Measurements from ENCODE around the gene ATP8A2. TPM values are rescaled to one million over a fixed set of nuclear protein-coding genes. Genes with fewer than 3 reads are reported as not detected.

ATP8A2 gene
- total and polyA plus RNA-seq, 2 of the 8 experiments (the other 6 are each of a cell fraction or from before 2014, with no cell fraction given), result 2.4 to 8.3 TPM

DNA sequence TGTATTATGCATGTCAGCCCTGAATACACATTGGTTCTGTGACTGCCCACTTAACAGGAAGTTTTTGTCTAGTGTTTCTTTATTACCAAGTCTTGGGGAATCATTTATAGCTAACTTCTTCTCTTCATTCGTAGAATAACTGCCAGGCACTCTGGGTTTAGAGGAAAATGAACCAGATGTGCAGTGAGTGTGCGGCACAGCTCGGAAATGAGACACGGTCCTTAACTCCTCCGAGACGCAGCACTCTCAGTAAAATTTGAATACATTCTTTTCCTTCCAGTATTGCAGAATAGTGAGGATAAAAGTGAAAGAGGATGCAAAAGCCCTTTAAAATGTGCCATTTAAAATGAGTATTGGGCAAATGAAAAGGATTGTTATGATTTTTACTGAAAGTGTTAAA, 29.2 kb downstream of the ATP8A2 start (continued):
- TF ChIP-seq, protein P1, sequence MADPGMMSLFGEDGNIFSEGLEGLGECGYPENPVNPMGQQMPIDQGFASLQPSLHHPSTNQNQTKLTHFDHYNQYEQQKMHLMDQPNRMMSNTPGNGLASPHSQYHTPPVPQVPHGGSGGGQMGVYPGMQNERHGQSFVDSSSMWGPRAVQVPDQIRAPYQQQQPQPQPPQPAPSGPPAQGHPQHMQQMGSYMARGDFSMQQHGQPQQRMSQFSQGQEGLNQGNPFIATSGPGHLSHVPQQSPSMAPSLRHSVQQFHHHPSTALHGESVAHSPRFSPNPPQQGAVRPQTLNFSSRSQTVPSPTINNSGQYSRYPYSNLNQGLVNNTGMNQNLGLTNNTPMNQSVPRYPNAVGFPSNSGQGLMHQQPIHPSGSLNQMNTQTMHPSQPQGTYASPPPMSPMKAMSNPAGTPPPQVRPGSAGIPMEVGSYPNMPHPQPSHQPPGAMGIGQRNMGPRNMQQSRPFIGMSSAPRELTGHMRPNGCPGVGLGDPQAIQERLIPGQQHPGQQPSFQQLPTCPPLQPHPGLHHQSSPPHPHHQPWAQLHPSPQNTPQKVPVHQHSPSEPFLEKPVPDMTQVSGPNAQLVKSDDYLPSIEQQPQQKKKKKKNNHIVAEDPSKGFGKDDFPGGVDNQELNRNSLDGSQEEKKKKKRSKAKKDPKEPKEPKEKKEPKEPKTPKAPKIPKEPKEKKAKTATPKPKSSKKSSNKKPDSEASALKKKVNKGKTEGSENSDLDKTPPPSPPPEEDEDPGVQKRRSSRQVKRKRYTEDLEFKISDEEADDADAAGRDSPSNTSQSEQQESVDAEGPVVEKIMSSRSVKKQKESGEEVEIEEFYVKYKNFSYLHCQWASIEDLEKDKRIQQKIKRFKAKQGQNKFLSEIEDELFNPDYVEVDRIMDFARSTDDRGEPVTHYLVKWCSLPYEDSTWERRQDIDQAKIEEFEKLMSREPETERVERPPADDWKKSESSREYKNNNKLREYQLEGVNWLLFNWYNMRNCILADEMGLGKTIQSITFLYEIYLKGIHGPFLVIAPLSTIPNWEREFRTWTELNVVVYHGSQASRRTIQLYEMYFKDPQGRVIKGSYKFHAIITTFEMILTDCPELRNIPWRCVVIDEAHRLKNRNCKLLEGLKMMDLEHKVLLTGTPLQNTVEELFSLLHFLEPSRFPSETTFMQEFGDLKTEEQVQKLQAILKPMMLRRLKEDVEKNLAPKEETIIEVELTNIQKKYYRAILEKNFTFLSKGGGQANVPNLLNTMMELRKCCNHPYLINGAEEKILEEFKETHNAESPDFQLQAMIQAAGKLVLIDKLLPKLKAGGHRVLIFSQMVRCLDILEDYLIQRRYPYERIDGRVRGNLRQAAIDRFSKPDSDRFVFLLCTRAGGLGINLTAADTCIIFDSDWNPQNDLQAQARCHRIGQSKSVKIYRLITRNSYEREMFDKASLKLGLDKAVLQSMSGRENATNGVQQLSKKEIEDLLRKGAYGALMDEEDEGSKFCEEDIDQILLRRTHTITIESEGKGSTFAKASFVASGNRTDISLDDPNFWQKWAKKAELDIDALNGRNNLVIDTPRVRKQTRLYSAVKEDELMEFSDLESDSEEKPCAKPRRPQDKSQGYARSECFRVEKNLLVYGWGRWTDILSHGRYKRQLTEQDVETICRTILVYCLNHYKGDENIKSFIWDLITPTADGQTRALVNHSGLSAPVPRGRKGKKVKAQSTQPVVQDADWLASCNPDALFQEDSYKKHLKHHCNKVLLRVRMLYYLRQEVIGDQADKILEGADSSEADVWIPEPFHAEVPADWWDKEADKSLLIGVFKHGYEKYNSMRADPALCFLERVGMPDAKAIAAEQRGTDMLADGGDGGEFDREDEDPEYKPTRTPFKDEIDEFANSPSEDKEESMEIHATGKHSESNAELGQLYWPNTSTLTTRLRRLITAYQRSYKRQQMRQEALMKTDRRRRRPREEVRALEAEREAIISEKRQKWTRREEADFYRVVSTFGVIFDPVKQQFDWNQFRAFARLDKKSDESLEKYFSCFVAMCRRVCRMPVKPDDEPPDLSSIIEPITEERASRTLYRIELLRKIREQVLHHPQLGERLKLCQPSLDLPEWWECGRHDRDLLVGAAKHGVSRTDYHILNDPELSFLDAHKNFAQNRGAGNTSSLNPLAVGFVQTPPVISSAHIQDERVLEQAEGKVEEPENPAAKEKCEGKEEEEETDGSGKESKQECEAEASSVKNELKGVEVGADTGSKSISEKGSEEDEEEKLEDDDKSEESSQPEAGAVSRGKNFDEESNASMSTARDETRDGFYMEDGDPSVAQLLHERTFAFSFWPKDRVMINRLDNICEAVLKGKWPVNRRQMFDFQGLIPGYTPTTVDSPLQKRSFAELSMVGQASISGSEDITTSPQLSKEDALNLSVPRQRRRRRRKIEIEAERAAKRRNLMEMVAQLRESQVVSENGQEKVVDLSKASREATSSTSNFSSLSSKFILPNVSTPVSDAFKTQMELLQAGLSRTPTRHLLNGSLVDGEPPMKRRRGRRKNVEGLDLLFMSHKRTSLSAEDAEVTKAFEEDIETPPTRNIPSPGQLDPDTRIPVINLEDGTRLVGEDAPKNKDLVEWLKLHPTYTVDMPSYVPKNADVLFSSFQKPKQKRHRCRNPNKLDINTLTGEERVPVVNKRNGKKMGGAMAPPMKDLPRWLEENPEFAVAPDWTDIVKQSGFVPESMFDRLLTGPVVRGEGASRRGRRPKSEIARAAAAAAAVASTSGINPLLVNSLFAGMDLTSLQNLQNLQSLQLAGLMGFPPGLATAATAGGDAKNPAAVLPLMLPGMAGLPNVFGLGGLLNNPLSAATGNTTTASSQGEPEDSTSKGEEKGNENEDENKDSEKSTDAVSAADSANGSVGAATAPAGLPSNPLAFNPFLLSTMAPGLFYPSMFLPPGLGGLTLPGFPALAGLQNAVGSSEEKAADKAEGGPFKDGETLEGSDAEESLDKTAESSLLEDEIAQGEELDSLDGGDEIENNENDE (IDR thresholded peaks at IDR 0.05; ENCODE audit: insufficient replicate concordance, low read length), result no peak
- TF ChIP-seq, protein P2, sequence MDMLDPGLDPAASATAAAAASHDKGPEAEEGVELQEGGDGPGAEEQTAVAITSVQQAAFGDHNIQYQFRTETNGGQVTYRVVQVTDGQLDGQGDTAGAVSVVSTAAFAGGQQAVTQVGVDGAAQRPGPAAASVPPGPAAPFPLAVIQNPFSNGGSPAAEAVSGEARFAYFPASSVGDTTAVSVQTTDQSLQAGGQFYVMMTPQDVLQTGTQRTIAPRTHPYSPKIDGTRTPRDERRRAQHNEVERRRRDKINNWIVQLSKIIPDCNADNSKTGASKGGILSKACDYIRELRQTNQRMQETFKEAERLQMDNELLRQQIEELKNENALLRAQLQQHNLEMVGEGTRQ (IDR thresholded peaks at IDR 0.05; ENCODE audit: low read length), result no peak
- TF ChIP-seq BRCA1 (IDR thresholded peaks at IDR 0.05; ENCODE audit: low read depth, low read length), result no peak
- TF ChIP-seq, protein P3, sequence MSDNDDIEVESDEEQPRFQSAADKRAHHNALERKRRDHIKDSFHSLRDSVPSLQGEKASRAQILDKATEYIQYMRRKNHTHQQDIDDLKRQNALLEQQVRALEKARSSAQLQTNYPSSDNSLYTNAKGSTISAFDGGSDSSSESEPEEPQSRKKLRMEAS (IDR thresholded peaks at IDR 0.05), result no peak
- TF ChIP-seq CEBPB (IDR thresholded peaks at IDR 0.05; ENCODE audit: low read depth, low read length), result no peak
- TF ChIP-seq TAF7 (optimal IDR thresholded peaks at IDR 0.05; ENCODE audit: borderline replicate concordance, low read depth, low read length), result no peak
- no peak for TF ChIP-seq FOSL1 (IDR thresholded peaks at IDR 0.05; ENCODE audit: insufficient read depth, low read depth, low read length)
- no peak for TF ChIP-seq TEAD4 (IDR thresholded peaks at IDR 0.05; ENCODE audit: low read depth, low read length)
- no peak for TF ChIP-seq CHD2 (IDR thresholded peaks at IDR 0.05; ENCODE audit: low read length)
- TF ChIP-seq YY1 (IDR thresholded peaks at IDR 0.05; ENCODE audit: low read depth, low read length), result no peak
- no peak for TF ChIP-seq KDM4A (IDR thresholded peaks at IDR 0.05; ENCODE audit: low read depth, low read length, severe bottlenecking)

Measured in H1 (cell line).